RWPE1 (cell line): ENCODE results near the gene IRGQ.

Experiments used
- CTCF ChIA-PET: fragments of 350-600 bp; sonication (Branson Sonifier 250); formaldehyde crosslinking; extraction: SDS; loops from one replicate; lab custom pipeline; 2021; lab: Yijun Ruan, JAX
- POLR2A ChIA-PET: fragments of 400-600 bp; formaldehyde crosslinking; extraction: SDS; loops from one replicate; lab custom pipeline; 2020; ENCODE audit warnings: antibody characterized with exemption; ENCODE audit not compliant: low non-redundant PET; lab: Yijun Ruan, JAX
- DNase-seq: peaks from one replicate; pipeline ENCODE4 v3.0.0; 2012; ENCODE audit warnings: low spot score
- H3K27ac ChIP-seq: fragments of 450-650 bp; 2 replicates; pipeline ENCODE4 v1.5.1; 2017
- TF ChIP-seq, protein P1 (sequence below): fragments of 450-650 bp; conservative IDR thresholded peaks from 2 replicates; pipeline ENCODE4 v1.5.1; 2017; ENCODE audit warnings: low read depth, mild to moderate bottlenecking

IRGQ gene

DNA sequence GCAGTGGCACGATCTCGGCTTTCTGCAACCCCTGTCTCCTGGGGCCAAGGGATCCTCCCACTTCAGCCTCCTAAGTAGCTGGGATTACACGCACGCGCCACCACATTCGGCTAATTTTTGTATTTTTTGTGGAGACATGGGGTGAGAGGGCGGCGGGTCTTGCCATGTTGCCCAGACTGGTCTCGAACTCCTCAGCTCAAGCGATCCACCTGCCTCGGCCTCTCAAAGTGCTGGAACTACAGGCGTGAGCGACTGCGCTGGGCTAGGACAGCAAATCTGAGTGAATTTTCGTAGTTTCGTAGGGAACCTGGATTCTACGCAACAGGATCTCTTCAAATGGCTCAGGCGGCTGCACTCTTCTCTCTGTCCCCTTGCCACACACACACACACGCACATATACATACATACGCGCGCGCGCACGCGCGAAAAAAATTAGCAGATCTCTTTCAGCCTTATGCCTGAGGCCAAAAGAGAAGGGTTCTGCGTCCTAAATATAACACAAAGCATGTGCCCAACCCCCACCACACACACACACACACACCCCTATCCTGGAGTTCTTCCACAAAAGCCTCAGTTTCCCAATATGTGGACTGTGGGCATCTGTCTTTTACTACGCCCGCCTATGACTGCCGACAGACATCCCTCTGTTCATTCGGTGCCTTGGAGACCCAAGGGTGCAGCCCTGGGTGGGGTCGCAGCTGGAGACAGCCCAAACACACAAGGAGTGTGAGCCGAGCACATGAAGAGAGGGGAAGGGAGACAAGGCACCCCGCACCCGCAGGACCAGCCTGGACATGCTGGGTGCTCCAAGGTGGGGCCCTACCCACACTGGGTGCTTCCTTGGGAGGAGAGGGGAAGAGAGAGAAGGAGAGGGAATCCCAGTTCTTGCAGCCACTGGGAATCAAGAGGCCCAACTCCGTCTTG lies 19.7 kb downstream of the IRGQ start:
- DNase-seq = no peak
- peak overlapping the region; percentile 80 for H3K27ac ChIP-seq
- ChIA-PET POLR2A (no interaction called here), CTCF (no interaction called here)
- TF ChIP-seq, protein P1, sequence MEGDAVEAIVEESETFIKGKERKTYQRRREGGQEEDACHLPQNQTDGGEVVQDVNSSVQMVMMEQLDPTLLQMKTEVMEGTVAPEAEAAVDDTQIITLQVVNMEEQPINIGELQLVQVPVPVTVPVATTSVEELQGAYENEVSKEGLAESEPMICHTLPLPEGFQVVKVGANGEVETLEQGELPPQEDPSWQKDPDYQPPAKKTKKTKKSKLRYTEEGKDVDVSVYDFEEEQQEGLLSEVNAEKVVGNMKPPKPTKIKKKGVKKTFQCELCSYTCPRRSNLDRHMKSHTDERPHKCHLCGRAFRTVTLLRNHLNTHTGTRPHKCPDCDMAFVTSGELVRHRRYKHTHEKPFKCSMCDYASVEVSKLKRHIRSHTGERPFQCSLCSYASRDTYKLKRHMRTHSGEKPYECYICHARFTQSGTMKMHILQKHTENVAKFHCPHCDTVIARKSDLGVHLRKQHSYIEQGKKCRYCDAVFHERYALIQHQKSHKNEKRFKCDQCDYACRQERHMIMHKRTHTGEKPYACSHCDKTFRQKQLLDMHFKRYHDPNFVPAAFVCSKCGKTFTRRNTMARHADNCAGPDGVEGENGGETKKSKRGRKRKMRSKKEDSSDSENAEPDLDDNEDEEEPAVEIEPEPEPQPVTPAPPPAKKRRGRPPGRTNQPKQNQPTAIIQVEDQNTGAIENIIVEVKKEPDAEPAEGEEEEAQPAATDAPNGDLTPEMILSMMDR = no peak

DNA sequence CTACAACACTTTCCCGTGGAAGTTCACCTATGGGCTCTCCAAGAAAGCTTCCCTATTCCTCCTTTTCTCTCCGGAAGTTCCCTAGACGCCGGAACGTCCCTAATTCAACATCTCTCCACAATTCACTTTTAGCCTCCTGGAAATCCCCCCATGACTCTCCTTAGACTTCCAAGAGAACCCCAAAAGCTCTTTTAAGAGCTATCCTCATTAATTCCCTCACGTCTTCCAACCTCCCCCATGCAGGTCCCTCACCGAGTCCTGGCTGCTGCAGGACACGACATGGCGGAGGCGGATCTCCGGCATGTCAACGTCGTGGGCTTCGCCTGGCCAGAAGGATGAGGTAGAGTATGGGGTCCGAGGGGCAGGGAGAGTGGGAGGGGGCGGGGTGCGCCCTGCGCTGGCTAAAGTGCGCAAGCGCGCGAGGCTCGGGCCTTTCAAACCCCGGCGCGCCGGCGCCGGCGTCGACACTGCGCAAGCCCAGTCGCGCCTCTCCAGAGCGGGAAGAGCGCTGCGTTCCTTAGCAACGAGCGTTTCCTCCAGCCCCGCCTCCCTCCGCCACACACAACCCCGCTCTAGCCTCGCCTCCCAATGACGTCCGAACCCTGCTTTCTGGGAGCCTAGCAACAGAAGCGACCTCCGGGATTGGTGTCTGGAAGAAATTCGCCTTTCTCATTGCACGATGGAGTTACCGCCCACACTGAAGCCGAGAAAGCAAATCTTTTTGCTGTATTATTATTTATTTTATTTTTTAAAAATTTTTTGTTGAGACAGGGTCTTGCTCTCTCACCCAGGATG lies 20.6 kb downstream of the IRGQ start, which contains the start of the genes PINLYP and XRCC1:
TSS of gene PINLYP (plus strand) at position 646 of the 795 bp plus-strand sequence. CDS start 1,391 bp downstream, outside the sequence.
TSS of gene XRCC1 (minus strand) at position 372 of the 795 bp plus-strand sequence. CDS start at position 303, 69 bp downstream.
- POLR2A ChIA-PET = interaction anchor here (1.3 kb wide), 1 partner anchor 10 kb away, joined by 3 read pairs; no protein-coding TSS in a partner anchor
- CTCF ChIA-PET = interaction anchor here (0.6 to 1.4 kb wide), 3 partner anchors 19 to 1293 kb away, joined by 3 to 4 read pairs (median 3); no protein-coding TSS in a partner anchor
- H3K27ac ChIP-seq = peak within 1 kb of the TSS; percentile 80
- TF ChIP-seq, protein P1 = no peak
- peak; percentile 99 for DNase-seq

DNA sequence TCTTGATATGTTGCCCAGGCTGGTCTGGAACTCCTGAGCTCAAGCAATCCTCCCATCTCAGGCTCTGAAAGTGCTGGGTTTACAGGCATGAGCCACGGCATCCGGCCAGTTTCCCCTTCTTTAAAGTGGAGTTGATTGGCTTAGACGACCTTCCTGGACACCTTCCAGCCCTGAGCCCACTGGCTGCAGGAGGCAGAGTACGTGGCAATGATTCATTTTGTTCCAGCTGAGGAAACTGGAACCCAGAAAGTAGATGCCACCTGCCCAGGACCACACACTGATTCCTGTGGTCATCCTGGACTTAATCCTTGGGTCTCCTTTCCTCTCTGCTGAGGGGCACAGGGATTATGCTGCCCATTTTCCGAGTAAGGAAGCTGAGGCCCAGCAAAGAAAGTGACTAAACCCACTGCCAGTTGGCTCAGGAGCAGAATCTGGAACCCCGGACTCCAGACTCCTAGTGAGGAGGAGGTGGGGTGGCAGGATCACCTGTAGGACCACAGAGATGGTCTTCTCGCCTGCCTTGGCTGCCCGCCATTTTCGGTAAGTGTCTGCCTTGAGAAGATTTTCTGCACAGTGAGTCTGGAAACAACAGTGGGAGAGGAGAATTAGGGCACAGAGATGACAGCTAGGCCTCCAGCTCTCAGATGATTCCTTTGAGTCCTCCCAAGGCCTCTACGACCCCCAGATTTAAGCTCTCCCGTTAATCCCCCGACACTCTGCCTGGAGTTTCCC lies 21.3 kb downstream of the IRGQ start:
- H3K27ac ChIP-seq = peak overlapping the region; percentile 80
- ChIA-PET CTCF (interaction anchor here (0.6 to 1.4 kb wide), 5 partner anchors 19 to 1293 kb away, joined by 3 to 9 read pairs (median 3); no protein-coding TSS in a partner anchor), POLR2A (interaction anchor here (1.3 kb wide), 1 partner anchor 10 kb away, joined by 3 read pairs; no protein-coding TSS in a partner anchor)
- TF ChIP-seq, protein P1 = no peak
- DNase-seq = no peak

DNA sequence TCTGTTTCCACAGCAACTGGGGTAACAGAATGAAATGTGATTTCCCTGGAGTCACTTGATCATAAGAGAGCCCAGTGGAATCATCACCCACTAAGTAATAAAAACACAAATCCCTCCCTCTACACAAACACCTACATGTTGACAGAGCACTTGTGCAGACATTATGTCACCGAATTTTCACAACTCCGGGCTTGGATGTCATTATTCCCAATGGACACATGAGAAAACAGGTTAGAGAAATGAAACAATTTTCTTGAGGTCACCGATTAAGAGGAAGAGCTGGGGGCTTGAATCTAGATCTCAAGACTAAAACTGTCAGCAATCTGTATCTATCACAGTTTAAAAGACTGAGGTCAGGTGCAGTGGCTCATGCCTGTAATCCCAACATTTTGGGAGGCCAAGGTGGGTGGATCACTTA lies 23.8 kb downstream of the IRGQ start:
- CTCF ChIA-PET = interaction anchor here (0.6 to 1.0 kb wide), 2 partner anchors 125 to 212 kb away, joined by 3 read pairs; no protein-coding TSS in a partner anchor
- POLR2A ChIA-PET = no interaction called here
- 0 out of 2 replicates have a peak overlapping the region, but pooled peaks have one; percentile 40 for H3K27ac ChIP-seq
- TF ChIP-seq, protein P1 = no peak
- no peak for DNase-seq

DNA sequence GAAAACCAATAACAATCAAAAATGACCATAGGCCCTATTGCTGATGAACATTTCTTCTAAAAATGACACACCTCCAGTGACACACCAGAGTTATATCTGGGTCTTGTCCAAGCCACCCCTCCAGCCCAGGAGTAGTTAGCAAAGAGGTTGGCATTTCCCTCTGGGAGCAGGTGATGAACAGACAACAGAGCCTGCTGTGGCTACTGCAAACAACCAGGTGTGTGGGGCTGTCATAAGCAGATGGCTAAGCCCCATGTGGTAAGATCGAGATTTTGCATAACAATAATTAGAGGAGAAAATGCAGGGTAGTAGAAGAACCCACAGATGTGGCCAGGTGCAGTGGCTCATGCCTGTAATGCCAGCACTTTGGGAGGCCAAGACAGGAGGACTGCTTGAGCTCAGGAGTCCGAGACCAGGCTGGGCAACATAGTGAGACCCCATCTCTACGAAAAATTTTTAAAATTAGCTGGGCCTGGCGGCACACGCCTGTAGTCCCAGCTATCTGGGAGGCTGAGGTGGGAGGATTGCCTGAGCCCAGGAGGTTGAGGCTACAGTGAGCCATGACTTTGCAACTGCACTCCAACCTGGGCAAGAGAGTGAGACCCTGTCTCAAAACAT lies 25.7 kb downstream of the IRGQ start:
- TF ChIP-seq, protein P1 = no peak

More for the DNA sequence above, 25.7 kb downstream of the IRGQ start:
- DNase-seq = peak; percentile 42
- ChIA-PET CTCF (interaction anchor here (1.6 kb wide), 1 partner anchor 15 kb away, joined by 6 read pairs; no protein-coding TSS in a partner anchor), POLR2A (no interaction called here)
- peak overlapping the region; percentile 40 for H3K27ac ChIP-seq
